Mesendoderm (in vitro differentiated cells): ENCODE data around the gene HLTF.
A peak's percentile ranks its signal among the peaks of the same experiment; 100 is the strongest.

Experiments used
- DNase-seq: peaks from one replicate; pipeline ENCODE4 v3.0.0; 2013
- H2AK5ac ChIP-seq: 2 replicates; pipeline ENCODE4 v1.6.1; 2013; ENCODE audit warnings: low read length, inconsistent platforms
- H2BK120ac ChIP-seq: 2 replicates; pipeline ENCODE4 v1.6.1; 2013; ENCODE audit warnings: low read depth, mild to moderate bottlenecking, low read length, moderate library complexity, mixed read lengths
- H2BK15ac ChIP-seq: replicated peaks from 2 replicates; pipeline ENCODE4 v1.6.1; 2013; ENCODE audit warnings: low read depth, mild to moderate bottlenecking, moderate library complexity
- H2BK5ac ChIP-seq: 2 replicates; pipeline ENCODE4 v1.6.1; 2013; ENCODE audit warnings: low read length, inconsistent platforms
- H3K18ac ChIP-seq: 2 replicates; pipeline ENCODE4 v1.6.1; 2013; ENCODE audit warnings: mild to moderate bottlenecking, low read length, mixed read lengths
- H3K23ac ChIP-seq: one replicate; pipeline ENCODE4 v1.6.1; 2013; ENCODE audit warnings: low read length
- H3K27ac ChIP-seq: 2 replicates; pipeline ENCODE4 v1.5.1; 2013; ENCODE audit warnings: low read depth, mild to moderate bottlenecking, inconsistent platforms, low read length, moderate library complexity
- H3K27me3 ChIP-seq: 2 replicates; pipeline ENCODE4 v1.6.1; 2013; ENCODE audit warnings: low read length, control low read depth, mild to moderate bottlenecking, inconsistent platforms; ENCODE audit not compliant: insufficient read depth, poor library complexity
- H3K36me3 ChIP-seq: 2 replicates; pipeline ENCODE4 v1.6.1; 2013; ENCODE audit warnings: low read length, inconsistent platforms; ENCODE audit not compliant: control insufficient read depth, insufficient read depth
- H3K4ac ChIP-seq: one replicate; pipeline ENCODE4 v1.6.1; 2013; ENCODE audit warnings: low read depth, mild to moderate bottlenecking, low read length, moderate library complexity
- H3K4me1 ChIP-seq: 2 replicates; pipeline ENCODE4 v1.6.1; 2013; ENCODE audit warnings: low read depth, low read length, inconsistent platforms; ENCODE audit not compliant: control insufficient read depth
- H3K4me2 ChIP-seq: 2 replicates; pipeline ENCODE4 v1.6.1; 2013; ENCODE audit warnings: low read length
- H3K4me3 ChIP-seq: 2 replicates; pipeline ENCODE4 v1.5.1; 2013; ENCODE audit warnings: mild to moderate bottlenecking, low read length
- H3K56ac ChIP-seq: one replicate; pipeline ENCODE4 v1.6.1; 2013; ENCODE audit warnings: low read length
- H3K79me1 ChIP-seq: 2 replicates; pipeline ENCODE4 v1.6.1; 2013; ENCODE audit warnings: low read length, inconsistent platforms
- H3K79me2 ChIP-seq: 2 replicates; pipeline ENCODE4 v1.6.1; 2013; ENCODE audit warnings: mild to moderate bottlenecking, low read length; ENCODE audit not compliant: control insufficient read depth, insufficient read depth
- H3K9ac ChIP-seq: 2 replicates; pipeline ENCODE4 v1.6.1; 2013; ENCODE audit warnings: low read length, inconsistent platforms
- H4K5ac ChIP-seq: one replicate; pipeline ENCODE4 v1.6.1; 2013; ENCODE audit warnings: low read length
- H4K8ac ChIP-seq: one replicate; pipeline ENCODE4 v1.6.1; 2013; ENCODE audit warnings: low read depth, mild to moderate bottlenecking, control low read depth, low read length, moderate library complexity
- WGBS: extraction: QIAGEN DNeasy Blood & Tissue Kit; methylation state at CpG from one replicate; pipeline ENCODE4 v1.1.7; 2013; ENCODE audit warnings: low lambda C conversion rate, missing lambda C conversion rate; ENCODE audit not compliant: insufficient coverage; ENCODE audit errors: extremely low coverage; 5-methylcytosine and 5-hydroxymethylcytosine counted together

Gene HLTF

DNA sequence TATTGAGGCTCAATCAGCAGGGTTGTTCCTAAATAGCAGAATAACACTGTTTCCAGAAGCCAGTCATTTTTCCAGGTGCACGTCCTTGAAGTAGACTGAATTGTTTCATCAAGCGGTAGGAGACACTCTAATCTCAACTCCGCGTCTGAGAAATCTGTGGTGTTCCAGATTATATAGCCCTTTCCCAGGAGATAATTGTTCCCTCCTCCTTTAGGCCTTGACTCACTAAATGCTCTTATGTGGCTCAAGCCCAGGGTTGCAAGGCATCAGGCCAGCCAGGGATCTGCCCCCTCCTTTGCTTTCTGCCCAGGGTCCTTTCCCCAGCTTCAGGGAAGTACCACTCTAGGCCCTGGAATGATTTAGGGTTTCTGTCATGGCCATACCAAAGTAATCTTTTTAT is 5.7 kb upstream of the HLTF start:
- DNase-seq: no peak

DNA sequence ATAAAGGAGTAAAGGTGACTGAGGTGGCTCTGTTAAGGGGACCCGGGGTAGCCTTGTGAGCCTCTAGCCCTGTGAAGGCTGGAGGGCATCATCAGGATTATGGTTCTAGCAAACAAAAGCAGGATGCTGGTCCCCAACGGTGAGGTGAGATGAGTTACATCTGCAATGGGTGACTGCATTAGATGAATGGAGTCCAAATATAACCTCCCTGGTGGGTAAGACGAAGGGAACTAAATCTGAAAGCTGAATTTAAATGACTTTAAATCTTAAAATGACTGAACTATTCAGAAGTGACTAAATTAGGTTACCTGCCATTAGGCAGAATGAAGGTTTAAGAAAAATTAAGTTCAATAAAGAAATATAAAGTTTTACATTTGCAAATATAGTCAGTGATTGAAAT is 4.6 kb upstream of the HLTF start:
- H3K79me2 ChIP-seq: no peaks in the 10 kb centered on the region
- no peaks in the 10 kb centered on the region for H3K36me3 ChIP-seq
- H3K4ac ChIP-seq: no peak overlapping the region
- no peak overlapping the region for H4K8ac ChIP-seq
- no peak overlapping the region for H2BK120ac ChIP-seq
- no peaks in the 10 kb centered on the region for H3K4me1 ChIP-seq
- no peak for DNase-seq
- no peak overlapping the region for H3K18ac ChIP-seq
- no peak overlapping the region for H2BK15ac ChIP-seq
- no peak overlapping the region for H3K4me2 ChIP-seq
- no peaks in the 10 kb centered on the region for H3K27me3 ChIP-seq
- no CpG with 5 or more reads among the region's 3 CpGs for WGBS
- H3K56ac ChIP-seq: no peak overlapping the region
- no peak overlapping the region for H2AK5ac ChIP-seq
- no peak overlapping the region for H2BK5ac ChIP-seq
- H3K27ac ChIP-seq: no peak overlapping the region
- no peak overlapping the region for H3K4me3 ChIP-seq
- no peak overlapping the region for H4K5ac ChIP-seq
- H3K23ac ChIP-seq: no peak overlapping the region
- no peaks in the 10 kb centered on the region for H3K79me1 ChIP-seq
- H3K9ac ChIP-seq: no peak overlapping the region

More for the DNA sequence above, 5.7 kb upstream of the HLTF start:
- Histone ChIP-seq H3K23ac (no peak overlapping the region), H3K18ac (no peak overlapping the region), H3K4me3 (no peak overlapping the region), H3K79me1 (no peaks in the 10 kb centered on the region), H2BK120ac (no peak overlapping the region), H3K4me1 (no peaks in the 10 kb centered on the region), H2BK5ac (no peak overlapping the region), H3K79me2 (no peaks in the 10 kb centered on the region), H3K27ac (no peak overlapping the region), H3K36me3 (no peaks in the 10 kb centered on the region), H4K5ac (no peak overlapping the region), H3K56ac (no peak overlapping the region), H4K8ac (no peak overlapping the region), H2AK5ac (no peak overlapping the region), H3K4ac (no peak overlapping the region), H3K27me3 (no peaks in the 10 kb centered on the region), H3K9ac (no peak overlapping the region), H2BK15ac (no peak overlapping the region), H3K4me2 (no peak overlapping the region)
- WGBS: no CpG with 5 or more reads among the region's 4 CpGs

DNA sequence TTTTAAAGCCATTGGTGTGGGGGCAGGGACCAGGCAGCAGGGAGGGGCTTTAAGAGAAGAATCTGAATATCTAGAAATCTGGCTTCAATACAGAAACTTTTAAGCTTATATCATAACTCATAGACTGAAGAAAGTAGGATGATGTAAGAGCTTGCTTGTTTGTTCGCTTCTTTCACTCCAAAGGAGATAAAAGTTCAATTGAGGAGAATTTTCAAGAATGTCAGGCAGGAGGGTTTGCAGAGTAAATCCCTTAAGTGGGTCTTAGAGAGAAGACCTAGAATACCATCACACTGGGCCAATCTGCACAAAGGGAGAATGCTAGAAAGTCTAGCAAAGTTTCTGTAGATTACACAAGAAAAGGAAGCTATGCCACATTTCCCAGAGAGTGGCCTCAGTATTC is 4.1 kb upstream of the HLTF start:
- H3K27ac ChIP-seq: no peak overlapping the region
- H3K4me3 ChIP-seq: no peak overlapping the region
- no peak overlapping the region for H3K4ac ChIP-seq
- no peak overlapping the region for H2AK5ac ChIP-seq
- H2BK15ac ChIP-seq: no peak overlapping the region
- H3K79me2 ChIP-seq: no peaks in the 10 kb centered on the region
- H3K36me3 ChIP-seq: no peaks in the 10 kb centered on the region
- no peak overlapping the region for H3K9ac ChIP-seq
- H3K56ac ChIP-seq: no peak overlapping the region
- no peak overlapping the region for H3K4me2 ChIP-seq
- H4K8ac ChIP-seq: no peak overlapping the region
- H4K5ac ChIP-seq: no peak overlapping the region
- DNase-seq: no peak
- H3K4me1 ChIP-seq: no peaks in the 10 kb centered on the region
- H2BK120ac ChIP-seq: no peak overlapping the region
- no peak overlapping the region for H3K23ac ChIP-seq
- no peak overlapping the region for H3K18ac ChIP-seq
- no peak overlapping the region for H2BK5ac ChIP-seq
- no peaks in the 10 kb centered on the region for H3K79me1 ChIP-seq
- no CpG with 5 or more reads among the region's 1 CpG for WGBS
- no peaks in the 10 kb centered on the region for H3K27me3 ChIP-seq

DNA sequence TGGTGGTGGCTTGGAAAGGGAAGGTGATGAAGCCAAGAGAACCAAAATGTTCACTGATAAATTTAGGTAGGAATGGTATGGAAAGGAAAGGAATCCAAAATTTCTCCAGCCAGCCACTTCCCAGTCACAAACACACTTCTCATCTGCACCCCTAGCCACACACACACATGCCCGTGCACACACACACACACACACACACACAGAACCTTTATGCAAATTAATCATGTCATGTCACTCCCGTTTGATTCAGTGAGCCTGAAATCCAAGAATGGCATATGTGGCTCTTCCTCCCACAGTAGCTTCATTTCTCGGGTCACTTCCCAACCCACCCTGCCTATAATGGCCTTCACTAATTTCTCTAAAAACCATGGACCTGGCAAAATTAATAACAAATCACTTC is 3.1 kb upstream of the HLTF start:
- Histone ChIP-seq H3K79me2 (no peaks in the 10 kb centered on the region), H3K9ac (no peak overlapping the region), H3K56ac (no peak overlapping the region), H3K4me1 (no peaks in the 10 kb centered on the region), H3K23ac (no peak overlapping the region), H3K4me3 (no peak overlapping the region), H3K4me2 (no peak overlapping the region), H2BK5ac (no peak overlapping the region), H3K4ac (no peak overlapping the region), H3K27ac (no peak overlapping the region), H4K8ac (no peak overlapping the region), H3K27me3 (no peaks in the 10 kb centered on the region), H3K18ac (no peak overlapping the region), H3K79me1 (no peaks in the 10 kb centered on the region), H4K5ac (no peak overlapping the region), H3K36me3 (no peaks in the 10 kb centered on the region), H2BK15ac (no peak overlapping the region), H2BK120ac (no peak overlapping the region), H2AK5ac (no peak overlapping the region)
- WGBS: no CpG with 5 or more reads among the region's 3 CpGs
- no peak for DNase-seq

DNA sequence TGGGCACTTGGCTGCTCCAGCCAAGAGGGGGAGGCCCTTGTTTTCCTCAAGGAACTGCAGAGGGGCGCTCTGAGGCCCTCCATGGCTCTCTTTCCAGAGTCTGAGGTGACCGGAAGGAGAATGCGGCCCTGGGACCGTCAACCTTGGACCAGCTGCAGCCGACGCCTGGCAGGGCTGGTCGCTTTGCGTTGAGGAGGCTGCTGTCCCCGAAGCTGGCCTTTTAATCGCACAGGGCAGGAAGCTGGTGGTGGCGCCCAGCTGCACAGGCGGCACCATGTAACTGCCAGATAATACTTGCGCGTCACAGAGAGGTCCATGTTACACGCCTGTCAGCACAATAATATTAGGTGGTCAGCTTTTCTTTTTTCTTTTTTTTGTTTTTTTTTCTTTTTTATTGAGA is 875 bp upstream of the HLTF start:
- Histone ChIP-seq H3K18ac (no peak overlapping the region), H3K4ac (no peak overlapping the region), H3K23ac (no peak overlapping the region), H3K4me2 (no peak overlapping the region), H3K27me3 (no peaks in the 10 kb centered on the region), H2AK5ac (no peak overlapping the region), H3K79me1 (no peaks in the 10 kb centered on the region), H2BK15ac (no peak overlapping the region), H3K79me2 (no peaks in the 10 kb centered on the region), H4K5ac (no peak overlapping the region), H3K27ac (no peak overlapping the region), H3K4me1 (no peaks in the 10 kb centered on the region), H3K56ac (no peak overlapping the region), H3K9ac (no peak overlapping the region), H4K8ac (no peak overlapping the region), H2BK5ac (no peak overlapping the region), H3K36me3 (no peaks in the 10 kb centered on the region), H2BK120ac (no peak overlapping the region), H3K4me3 (no peak overlapping the region)
- no peak for DNase-seq
- no CpG with 5 or more reads among the region's 15 CpGs for WGBS

DNA sequence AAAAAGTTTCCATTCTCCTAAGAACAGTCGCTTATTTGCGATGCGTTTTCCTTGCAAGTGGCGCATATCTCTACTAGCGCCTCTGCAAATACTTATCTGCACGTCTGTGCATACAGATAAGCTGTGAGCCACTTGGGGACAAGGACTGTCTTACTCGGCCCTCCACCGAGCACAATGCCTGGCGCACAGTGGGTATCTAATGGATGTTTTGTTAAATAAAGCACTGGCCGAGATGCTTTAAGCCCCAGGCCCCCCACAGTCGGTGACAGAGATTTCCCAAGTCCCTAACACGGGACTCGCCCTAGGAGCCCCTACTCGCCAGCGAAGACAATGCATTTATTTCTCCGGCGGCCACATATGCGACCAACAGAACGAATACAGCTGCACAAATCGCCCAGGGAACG is 503 bp downstream of the HLTF start:
- no CpG with 5 or more reads among the region's 21 CpGs for WGBS
- peak overlapping the region; percentile 62 for H3K27ac ChIP-seq
- H2BK120ac ChIP-seq: no peak overlapping the region
- H3K4me1 ChIP-seq: no peaks in the 10 kb centered on the region
- H3K4me2 ChIP-seq: peak overlapping the region; percentile 74
- H3K56ac ChIP-seq: peak overlapping the region; percentile 83
- H2BK5ac ChIP-seq: no peak overlapping the region
- H3K4me3 ChIP-seq: peak overlapping the region; percentile 42
- H3K18ac ChIP-seq: peak overlapping the region; percentile 52
- no peak overlapping the region for H3K4ac ChIP-seq
- peak; percentile 85 for DNase-seq
- no peak overlapping the region for H2BK15ac ChIP-seq
- H3K79me2 ChIP-seq: no peaks in the 10 kb centered on the region
- H2AK5ac ChIP-seq: no peak overlapping the region
- no peak overlapping the region for H4K5ac ChIP-seq
- H3K79me1 ChIP-seq: no peaks in the 10 kb centered on the region
- no peaks in the 10 kb centered on the region for H3K27me3 ChIP-seq
- H3K36me3 ChIP-seq: no peaks in the 10 kb centered on the region
- H3K23ac ChIP-seq: no peak overlapping the region
- H4K8ac ChIP-seq: no peak overlapping the region
- H3K9ac ChIP-seq: peak overlapping the region; percentile 81
